Activated CD8-positive, alpha-beta T cell treated with anti-CD3 and anti-CD28 coated beads, Interleukin-2, amount 10 ng/mL, durations not matched to agents 7 days and 5 days (primary cell): ENCODE measurements around the gene SPNS1. TPM values are rescaled to one million over a fixed set of nuclear protein-coding genes. Genes with fewer than 3 reads are reported as not detected.
A peak's percentile ranks its signal among the peaks of the same experiment; 100 is the strongest.
"Not testable (repeated sequence)": the region's sequence is repeated elsewhere in the genome, so short reads cannot be mapped to it uniquely, and the experiment has no call there.

Source experiments
- ATAC-seq: fragments of 150-1000 bp; cut with Tn5 transposase; one replicate; pipeline ENCODE4 v1.10.0; 2021; ENCODE audit warnings: moderate library complexity
- CTCF ChIA-PET: fragments of 350-600 bp; sonication (Branson Sonifier 250); formaldehyde crosslinking; loops from one replicate; lab custom pipeline; 2021; ENCODE audit warnings: antibody characterized with exemption; lab: Charles Lee
- POLR2A ChIA-PET: fragments of 350-600 bp; sonication (Branson Sonifier 250); formaldehyde crosslinking; loops from one replicate; lab custom pipeline; 2021; ENCODE audit warnings: antibody characterized with exemption; lab: Charles Lee
- DNase-seq: peaks from one replicate; pipeline ENCODE4 v3.0.0-alpha.2; 2020
- H3K27ac Mint-ChIP-seq: one replicate; pipeline ENCODE4 v1.8.0; 2021; ENCODE audit warnings: mild to moderate bottlenecking, mixed read lengths
- H3K27me3 Mint-ChIP-seq: one replicate; pipeline ENCODE4 v1.8.0; 2021; ENCODE audit warnings: low read depth, mixed read lengths
- H3K36me3 Mint-ChIP-seq: one replicate; pipeline ENCODE4 v1.8.0; 2021; ENCODE audit warnings: low read depth, mixed read lengths
- H3K4me1 Mint-ChIP-seq: one replicate; pipeline ENCODE4 v1.8.0; 2021; ENCODE audit warnings: low read depth, mixed read lengths
- H3K4me3 Mint-ChIP-seq: one replicate; pipeline ENCODE4 v1.8.0; 2021; ENCODE audit warnings: mild to moderate bottlenecking, mixed read lengths
- H3K9me3 Mint-ChIP-seq: one replicate; pipeline ENCODE4 v1.8.0; 2022; ENCODE audit warnings: mixed read lengths; ENCODE audit not compliant: insufficient read depth
- total RNA-seq, 2 experiments: library from RNA; stranded (reverse); gene quantifications; one replicate each; pipeline ENCODE4 v1.2.3, GENCODE V29; 2021

The SPNS1 gene
- total RNA-seq, 2 experiments from 2014 or later, result 28.3 to 29.0 TPM

DNA sequence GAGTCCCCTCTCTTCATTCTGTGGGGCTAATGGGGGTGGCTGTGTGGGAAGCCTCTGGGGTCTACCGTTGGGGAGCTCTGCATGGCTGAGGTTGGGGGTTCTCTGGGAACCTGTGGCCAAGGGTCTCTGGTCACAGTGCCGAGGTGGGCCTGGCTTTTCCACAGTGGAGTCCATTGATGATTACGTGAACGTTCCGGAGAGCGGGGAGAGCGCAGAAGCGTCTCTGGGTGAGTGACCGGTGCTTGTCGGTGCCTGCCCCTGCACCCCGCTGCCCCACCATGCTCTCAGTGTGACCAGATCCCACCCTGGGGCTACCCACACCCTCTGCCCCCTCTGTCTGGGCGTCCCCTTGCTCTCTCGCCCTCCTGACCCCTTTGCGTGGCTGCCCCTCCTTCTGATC lies 14.8 kb downstream of the SPNS1 start:
- ChIA-PET POLR2A (interaction anchor here (0.6 to 2.8 kb wide), 8 partner anchors 12 to 53 kb away, joined by 3 to 13 read pairs (median 6); partner anchors contain the start of gene SPNS1), CTCF (interaction anchor here (1.3 to 2.3 kb wide), 2 partner anchors 10 to 20 kb away, joined by 3 to 8 read pairs; no protein-coding TSS in a partner anchor)
- no peak for ATAC-seq
- H3K27ac Mint-ChIP-seq, result peak overlapping the region; percentile 95
- no peaks in the 10 kb centered on the region for H3K27me3 Mint-ChIP-seq
- H3K4me1 Mint-ChIP-seq, result peaks cover 48% of the 10 kb centered on the region
- peaks cover 73% of the 10 kb centered on the region for H3K36me3 Mint-ChIP-seq
- peak overlapping the region; percentile 100 for H3K4me3 Mint-ChIP-seq
- no peak for DNase-seq
- peaks cover 7% of the 10 kb centered on the region for H3K9me3 Mint-ChIP-seq

DNA sequence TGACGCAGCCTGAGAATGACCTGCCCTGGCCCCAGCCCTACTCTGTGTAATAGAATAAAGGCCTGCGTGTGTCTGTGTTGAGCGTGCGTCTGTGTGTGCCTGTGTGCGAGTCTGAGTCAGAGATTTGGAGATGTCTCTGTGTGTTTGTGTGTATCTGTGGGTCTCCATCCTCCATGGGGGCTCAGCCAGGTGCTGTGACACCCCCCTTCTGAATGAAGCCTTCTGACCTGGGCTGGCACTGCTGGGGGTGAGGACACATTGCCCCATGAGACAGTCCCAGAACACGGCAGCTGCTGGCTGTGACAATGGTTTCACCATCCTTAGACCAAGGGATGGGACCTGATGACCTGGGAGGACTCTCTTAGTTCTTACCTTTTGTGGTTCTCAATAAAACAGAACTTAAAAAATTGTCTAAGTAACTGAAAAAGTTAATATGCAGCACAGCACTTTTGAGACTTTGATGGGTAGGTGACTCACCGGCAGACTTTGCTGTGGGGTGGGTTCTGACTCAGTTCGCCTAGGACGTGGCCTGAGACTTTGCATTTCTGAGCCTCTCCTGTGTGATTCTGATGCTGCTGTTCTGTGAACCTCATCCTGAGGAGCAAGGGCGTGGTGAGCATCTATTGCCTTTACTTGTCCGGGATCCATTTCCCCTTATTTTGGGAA lies 15.9 kb downstream of the SPNS1 start:
- Mint-ChIP-seq H3K27ac (peak overlapping the region; percentile 95), H3K9me3 (peaks cover 7% of the 10 kb centered on the region), H3K36me3 (peaks cover 67% of the 10 kb centered on the region), H3K4me1 (peaks cover 46% of the 10 kb centered on the region), H3K27me3 (no peaks in the 10 kb centered on the region), H3K4me3 (peak overlapping the region; percentile 100)
- DNase-seq (peak; percentile 69), ATAC-seq (peak; percentile 59)
- POLR2A ChIA-PET, result interaction anchor here (0.9 to 1.1 kb wide), 4 partner anchors 17 to 39 kb away, joined by 3 to 7 read pairs (median 4); no protein-coding TSS in a partner anchor
- CTCF ChIA-PET, result interaction anchor here (1.3 to 2.3 kb wide), 2 partner anchors 9 to 19 kb away, joined by 3 to 8 read pairs; no protein-coding TSS in a partner anchor

DNA sequence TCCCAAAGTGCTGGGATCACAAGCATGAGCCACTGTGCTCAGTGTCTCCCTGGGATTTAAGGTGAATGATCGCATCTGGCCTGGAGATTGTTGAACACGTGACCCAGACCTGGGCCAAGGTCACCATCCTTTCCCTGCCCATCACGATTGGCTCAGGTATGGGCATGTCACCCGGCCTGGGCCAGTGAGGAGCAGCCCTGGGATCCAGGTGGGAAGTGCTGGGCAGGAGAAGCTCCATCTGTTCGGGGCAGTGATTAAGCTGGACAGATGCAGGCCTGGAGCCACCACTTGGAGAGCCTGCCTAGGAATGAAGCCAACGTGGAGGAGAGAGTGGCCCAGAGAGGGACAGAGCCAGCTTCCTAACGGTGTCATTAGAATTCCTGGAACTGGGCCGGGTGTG lies 17.1 kb downstream of the SPNS1 start:
- ChIA-PET CTCF (no interaction called here), POLR2A (interaction anchor here (0.9 to 1.1 kb wide), 3 partner anchors 16 to 32 kb away, joined by 3 to 4 read pairs (median 3); no protein-coding TSS in a partner anchor)
- H3K4me1 Mint-ChIP-seq, result peaks cover 46% of the 10 kb centered on the region
- no peak overlapping the region for H3K4me3 Mint-ChIP-seq
- H3K27me3 Mint-ChIP-seq, result no peaks in the 10 kb centered on the region
- DNase-seq, result no peak
- H3K9me3 Mint-ChIP-seq, result peaks cover 7% of the 10 kb centered on the region
- H3K27ac Mint-ChIP-seq, result no peak overlapping the region
- ATAC-seq, result no peak
- peaks cover 55% of the 10 kb centered on the region for H3K36me3 Mint-ChIP-seq

DNA sequence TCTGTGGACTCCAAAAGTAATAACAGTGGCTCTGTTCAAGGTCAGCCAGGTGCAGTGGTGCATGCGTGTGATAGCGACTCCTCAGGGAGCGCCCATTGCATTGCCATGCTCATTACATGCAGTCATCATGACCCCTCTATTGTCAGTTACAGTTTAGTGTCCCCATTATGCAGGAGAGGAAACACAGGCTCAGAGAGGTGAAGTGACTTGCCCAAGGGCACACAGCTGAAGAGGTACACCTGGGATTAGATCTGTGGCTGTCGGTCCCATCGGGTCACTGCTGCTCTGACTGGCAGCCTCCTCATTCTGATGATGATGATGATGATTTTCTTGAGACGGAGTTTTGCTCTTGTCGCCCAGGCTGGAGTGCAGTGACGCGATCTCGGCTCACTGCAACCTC lies 17.9 kb downstream of the SPNS1 start:
- H3K4me1 Mint-ChIP-seq, result peaks cover 40% of the 10 kb centered on the region
- H3K27ac Mint-ChIP-seq, result peak overlapping the region; percentile 57

DNA sequence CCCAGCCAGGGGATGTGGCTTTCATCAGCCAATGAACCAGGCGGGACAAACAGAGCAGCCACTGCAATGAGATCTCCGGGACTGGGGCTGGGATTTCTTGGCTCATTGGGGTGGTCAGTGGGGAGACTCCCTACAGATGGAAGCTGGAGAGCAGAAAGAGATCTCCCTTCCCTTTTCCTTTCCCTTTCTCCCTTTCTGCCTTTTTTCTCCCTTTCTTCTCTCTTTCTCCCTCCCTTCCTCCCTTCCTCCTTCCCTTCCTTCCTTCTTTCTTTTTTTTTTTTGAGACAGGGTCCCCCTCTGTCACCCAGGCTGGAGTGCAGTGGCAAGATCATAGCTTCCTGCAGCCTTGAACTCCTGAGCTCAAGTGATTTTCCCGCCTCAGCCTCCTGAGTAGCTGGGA lies 24.3 kb downstream of the SPNS1 start:
- DNase-seq, result no peak
- H3K27ac Mint-ChIP-seq, result no peak overlapping the region
- no peak overlapping the region for H3K4me3 Mint-ChIP-seq
- no peak for ATAC-seq
- ChIA-PET POLR2A (interaction anchor here (1.3 kb wide), 1 partner anchor 31 kb away, joined by 3 read pairs; no protein-coding TSS in a partner anchor), CTCF (no interaction called here)
- H3K27me3 Mint-ChIP-seq, result no peaks in the 10 kb centered on the region
- no peaks in the 10 kb centered on the region for H3K36me3 Mint-ChIP-seq
- H3K9me3 Mint-ChIP-seq, result no peaks in the 10 kb centered on the region
- H3K4me1 Mint-ChIP-seq, result peaks cover 10% of the 10 kb centered on the region

More for the DNA sequence above, 17.9 kb downstream of the SPNS1 start:
- CTCF ChIA-PET, result no interaction called here
- H3K4me3 Mint-ChIP-seq, result no peak overlapping the region
- POLR2A ChIA-PET, result interaction anchor here (0.9 to 1.4 kb wide), 3 partner anchors 8 to 37 kb away, joined by 3 to 6 read pairs (median 4); no protein-coding TSS in a partner anchor
- H3K9me3 Mint-ChIP-seq, result peaks cover 1% of the 10 kb centered on the region
- ATAC-seq (no peak), DNase-seq (no peak)
- peaks cover 47% of the 10 kb centered on the region for H3K36me3 Mint-ChIP-seq
- H3K27me3 Mint-ChIP-seq, result no peaks in the 10 kb centered on the region

DNA sequence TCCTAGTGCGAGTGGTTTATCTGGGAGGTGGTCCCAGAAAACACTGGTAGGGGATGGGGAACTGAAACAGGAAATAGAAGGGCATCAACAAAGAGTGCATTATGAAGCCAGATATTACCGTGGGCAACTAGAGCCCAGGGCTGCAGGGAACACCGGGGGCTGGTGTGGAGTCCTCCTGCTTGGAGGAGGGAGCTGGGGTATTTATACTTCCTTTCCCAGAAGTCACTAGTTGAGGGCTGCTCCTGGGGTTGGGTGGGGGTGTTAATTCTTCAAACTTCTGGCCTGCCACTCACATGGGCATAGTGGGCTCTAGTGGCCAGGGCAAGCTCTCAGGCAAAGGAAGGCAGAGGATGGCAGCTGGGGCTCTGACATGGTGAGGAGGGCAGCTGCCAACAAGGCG lies 25.0 kb downstream of the SPNS1 start:
- Mint-ChIP-seq H3K4me1 (peaks cover 10% of the 10 kb centered on the region), H3K9me3 (no peaks in the 10 kb centered on the region), H3K4me3 (no peak overlapping the region), H3K36me3 (no peaks in the 10 kb centered on the region), H3K27ac (no peak overlapping the region), H3K27me3 (no peaks in the 10 kb centered on the region)
- CTCF ChIA-PET, result interaction anchor here (1.1 to 1.7 kb wide), 3 partner anchors 10 to 26 kb away, joined by 3 to 5 read pairs (median 4); partner anchors contain the start of gene SPNS1
- POLR2A ChIA-PET, result interaction anchor here (0.9 to 1.3 kb wide), 2 partner anchors 30 to 137 kb away, joined by 3 to 4 read pairs; no protein-coding TSS in a partner anchor
- ATAC-seq (no peak), DNase-seq (no peak)

DNA sequence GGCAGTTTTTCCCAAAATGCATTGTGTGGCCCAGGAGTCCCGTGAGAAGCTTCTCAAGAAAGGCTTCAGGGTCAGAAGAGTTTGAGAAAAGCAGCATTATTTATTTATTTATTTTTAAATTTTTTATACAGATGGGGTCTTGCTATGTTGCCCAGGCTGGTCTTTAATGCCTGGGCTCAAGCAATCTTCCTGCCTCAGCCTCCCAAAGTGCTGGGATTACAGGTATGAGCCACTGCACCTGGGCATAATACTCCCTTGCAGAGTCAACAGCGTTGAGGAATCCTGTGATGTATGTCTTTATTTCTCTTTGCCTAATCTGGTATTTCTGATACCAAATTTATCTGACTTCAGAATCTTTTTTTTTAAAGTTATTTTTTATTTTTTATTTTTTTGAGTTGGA lies 25.4 kb downstream of the SPNS1 start:
- H3K4me3 Mint-ChIP-seq, result no peak overlapping the region
- no peak for DNase-seq
- POLR2A ChIA-PET, result interaction anchor here (0.9 to 1.3 kb wide), 2 partner anchors 29 to 137 kb away, joined by 3 to 4 read pairs; no protein-coding TSS in a partner anchor
- no peaks in the 10 kb centered on the region for H3K36me3 Mint-ChIP-seq
- CTCF ChIA-PET, result interaction anchor here (1.1 to 1.7 kb wide), 3 partner anchors 10 to 26 kb away, joined by 3 to 5 read pairs (median 4); partner anchors contain the start of gene SPNS1
- H3K27me3 Mint-ChIP-seq, result no peaks in the 10 kb centered on the region
- peaks cover 10% of the 10 kb centered on the region for H3K4me1 Mint-ChIP-seq
- no peak for ATAC-seq
- no peak overlapping the region for H3K27ac Mint-ChIP-seq
- no peaks in the 10 kb centered on the region for H3K9me3 Mint-ChIP-seq

DNA sequence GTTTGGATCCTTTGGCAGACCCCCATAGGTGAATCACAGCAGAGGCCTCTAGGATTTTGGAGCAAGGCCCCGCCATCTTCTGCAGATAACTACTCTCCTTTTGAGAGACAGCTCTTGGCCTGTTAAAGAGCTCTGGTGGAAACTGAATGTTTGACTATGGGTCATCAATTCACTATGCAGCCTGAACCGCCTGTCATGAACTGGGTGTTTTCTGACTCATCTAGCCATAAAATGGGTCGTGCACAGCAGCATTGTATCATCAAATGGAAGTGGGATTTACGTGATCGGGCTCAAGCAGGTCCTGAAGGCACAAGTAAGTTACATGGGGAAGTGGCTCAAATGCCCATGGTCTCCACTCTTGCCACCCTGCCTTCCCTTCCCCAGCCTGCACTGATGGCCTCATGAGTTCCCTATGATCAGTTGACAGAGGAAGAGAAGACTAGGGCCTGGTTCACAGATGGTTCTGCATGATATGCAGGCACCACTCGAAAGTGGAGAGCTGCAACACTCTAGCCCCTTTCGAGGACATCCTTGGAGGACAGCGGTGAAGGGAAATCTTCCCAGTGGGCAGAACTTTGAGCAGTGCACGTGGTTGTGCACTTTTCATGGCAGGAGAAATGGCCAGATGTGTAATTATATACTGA lies 30.0 kb downstream of the SPNS1 start:
- H3K36me3 Mint-ChIP-seq, H3K27me3 Mint-ChIP-seq, H3K27ac Mint-ChIP-seq, H3K9me3 Mint-ChIP-seq, POLR2A ChIA-PET, ATAC-seq, H3K4me3 Mint-ChIP-seq, DNase-seq, CTCF ChIA-PET: not testable (repeated sequence)
- H3K4me1 Mint-ChIP-seq, result peaks cover 26% of the 10 kb centered on the region

DNA sequence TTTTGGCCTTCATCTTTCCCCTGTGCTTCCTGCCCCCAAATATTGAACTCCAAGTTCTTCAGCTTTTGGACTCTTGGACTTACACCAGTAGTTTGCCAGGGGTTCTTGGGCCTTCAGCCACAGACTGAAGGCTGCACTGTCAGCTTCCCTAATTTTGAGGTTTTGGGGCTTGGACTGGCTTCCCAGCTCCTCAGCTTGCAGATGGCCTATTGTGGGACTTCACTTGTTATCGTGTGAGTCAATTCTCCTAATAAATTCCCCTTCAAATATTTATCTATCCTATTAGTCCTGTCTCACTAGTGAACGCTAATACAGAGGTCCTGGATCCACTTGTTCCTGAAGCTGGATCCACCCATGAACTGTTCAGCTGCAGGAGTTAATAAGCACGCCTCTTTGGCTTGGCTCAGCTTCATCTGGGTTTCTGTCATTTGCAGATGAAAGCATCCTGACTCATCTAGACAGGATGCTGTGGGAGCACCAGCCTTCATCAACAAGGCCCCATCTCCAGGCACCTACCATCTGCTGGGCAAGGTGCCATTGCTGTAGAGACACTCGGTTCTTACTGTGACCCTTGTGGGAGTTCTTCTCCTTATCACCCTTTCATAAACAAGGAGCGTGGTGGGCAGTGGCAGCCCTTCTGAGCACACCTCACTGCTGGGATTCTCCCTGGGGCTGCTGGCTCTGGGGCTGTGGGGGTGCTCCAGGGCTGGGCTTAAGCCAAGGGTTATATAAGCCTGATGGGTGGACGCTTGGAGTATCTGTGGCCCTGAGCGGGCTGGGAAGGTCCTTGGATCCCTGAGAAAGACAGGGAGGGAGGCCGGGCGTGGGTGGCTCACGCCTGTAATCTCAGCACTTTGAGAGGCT lies 33.4 kb downstream of the SPNS1 start:
- peak overlapping the region; percentile 19 for H3K4me3 Mint-ChIP-seq
- H3K27me3 Mint-ChIP-seq, result no peaks in the 10 kb centered on the region
- ChIA-PET CTCF (interaction anchor here (1.0 to 2.5 kb wide), 7 partner anchors 14 to 30 kb away, joined by 3 to 15 read pairs (median 7); no protein-coding TSS in a partner anchor), POLR2A (interaction anchor here (0.6 to 2.4 kb wide), 8 partner anchors 12 to 22 kb away, joined by 3 to 24 read pairs (median 4); partner anchors contain the start of gene LAT)
- DNase-seq (peak; percentile 83), ATAC-seq (peak; percentile 90)
- H3K27ac Mint-ChIP-seq, result peak overlapping the region; percentile 88
- peaks cover 43% of the 10 kb centered on the region for H3K4me1 Mint-ChIP-seq
- H3K9me3 Mint-ChIP-seq, result no peaks in the 10 kb centered on the region
- no peaks in the 10 kb centered on the region for H3K36me3 Mint-ChIP-seq

DNA sequence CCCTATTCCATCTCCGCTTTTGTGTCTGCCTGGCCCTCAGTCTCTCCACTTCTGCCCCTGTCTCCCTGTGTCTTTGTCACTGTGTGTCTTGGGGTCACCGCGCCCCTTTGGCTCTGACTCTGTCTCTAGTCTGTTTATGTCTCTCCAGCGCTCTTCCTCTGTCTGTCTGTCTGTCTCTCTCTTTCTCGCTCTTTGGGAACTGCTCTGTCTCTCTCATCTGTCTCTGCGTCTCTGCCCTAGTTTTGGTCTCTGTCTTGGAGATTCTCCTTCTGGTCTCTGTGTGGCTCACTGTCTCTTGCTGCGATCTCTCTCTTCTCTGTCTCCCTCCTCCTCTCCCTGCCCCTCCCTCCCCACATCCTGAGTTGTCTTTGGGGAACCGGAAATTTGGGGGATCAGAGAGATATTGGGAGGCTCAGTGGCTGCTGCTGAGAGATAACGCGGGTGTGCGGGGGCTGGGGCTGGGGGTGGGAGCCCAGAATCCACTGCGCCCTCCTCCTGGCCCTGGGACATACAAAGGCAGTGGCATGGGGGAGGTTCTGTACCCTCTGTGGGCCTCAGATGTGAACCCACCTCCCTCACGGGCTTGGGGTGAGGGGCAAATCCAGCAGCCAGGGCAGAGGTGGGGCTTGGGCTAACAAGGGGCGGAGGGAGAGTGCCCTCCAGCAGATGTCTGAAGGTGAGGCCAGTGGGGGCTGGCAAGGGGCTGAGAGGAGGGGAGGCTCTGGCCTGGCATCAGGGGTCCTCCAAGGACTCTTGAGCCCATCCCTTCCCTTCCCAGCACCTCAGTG lies 34.7 kb downstream of the SPNS1 start:
- Mint-ChIP-seq H3K27me3 (no peaks in the 10 kb centered on the region), H3K4me3 (peak overlapping the region; percentile 57), H3K27ac (peak overlapping the region; percentile 87), H3K9me3 (no peaks in the 10 kb centered on the region), H3K4me1 (peaks cover 52% of the 10 kb centered on the region), H3K36me3 (no peaks in the 10 kb centered on the region)
- peak; percentile 28 for ATAC-seq
- ChIA-PET CTCF (interaction anchor here (0.8 to 2.5 kb wide), 5 partner anchors 15 to 64 kb away, joined by 3 to 15 read pairs (median 7); no protein-coding TSS in a partner anchor), POLR2A (interaction anchor here (1.2 to 2.4 kb wide), 3 partner anchors 15 to 23 kb away, joined by 3 to 24 read pairs (median 6); partner anchors contain the start of gene LAT)
- peak; percentile 46 for DNase-seq
